ENCODE measurements around the gene COLEC11. TPM values are rescaled to one million over a fixed set of nuclear protein-coding genes. Genes with fewer than 3 reads are reported as not detected.

The COLEC11 gene
- total RNA-seq, 1 donor from 2014 or later: 0.26 TPM

- no peak for DNase-seq (ENCODE audit: low read depth)
- Histone ChIP-seq H3K27me3 (ENCODE audit: control insufficient read depth, insufficient read depth, low read length) (no peaks in the 10 kb centered on the region), H3K36me3 (ENCODE audit: control insufficient read depth, insufficient read depth, low read length) (no peaks in the 10 kb centered on the region), H3K4me3 (ENCODE audit: low read depth, low read length) (no peak overlapping the region)
- TF ChIP-seq CTCF (IDR thresholded peaks at IDR 0.05; ENCODE audit: insufficient read depth, low read length, severe bottlenecking): no peak
- FAIRE-seq: no peak
These were observed 76.0 kb downstream of the COLEC11 start for GRCh38 chr2:3670941-3671340.

DNA sequence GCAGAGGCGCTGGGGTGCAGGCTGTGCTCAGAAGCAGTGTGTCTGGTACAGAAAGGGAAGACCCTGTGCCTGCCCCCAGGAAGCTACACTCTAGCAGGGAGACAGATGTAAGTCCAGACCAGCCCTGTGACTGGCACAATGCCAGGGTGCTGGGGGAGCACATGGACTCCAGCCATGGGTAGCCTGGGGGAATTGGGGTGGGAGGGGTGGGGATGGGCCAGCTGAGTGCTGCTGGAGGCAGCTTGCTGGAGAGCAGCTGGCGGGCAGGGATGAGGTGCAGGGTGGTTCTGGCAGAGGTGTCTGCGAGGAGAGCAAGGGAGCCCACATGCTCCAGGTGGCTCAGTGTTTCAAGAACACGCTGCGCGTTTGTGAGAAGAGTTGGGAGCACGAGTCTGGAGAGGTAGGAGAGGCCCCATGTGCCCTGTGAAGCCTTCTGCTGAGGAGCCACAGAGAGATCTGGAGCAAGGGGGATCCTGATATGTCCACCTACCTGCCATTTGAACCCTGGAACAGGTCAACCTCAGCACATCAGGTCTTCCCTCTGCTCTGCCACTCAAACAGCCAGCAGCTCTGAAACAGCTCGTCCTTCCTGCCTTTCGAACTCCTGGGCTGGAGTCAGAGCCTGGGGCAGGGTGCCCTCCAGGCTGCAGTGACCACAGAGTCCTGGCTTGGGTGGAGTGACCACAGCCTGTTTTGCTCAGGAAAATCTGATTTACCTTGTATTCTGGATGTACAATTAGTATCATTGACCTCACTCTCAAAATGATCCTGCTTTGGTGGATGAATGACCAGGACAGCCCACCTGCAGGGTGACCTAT is 78.2 kb downstream of the COLEC11 start:
- FAIRE-seq (peak; percentile 52), DNase-seq (ENCODE audit: low read depth) (no peak)

GRCh38 chr2:3674066-3674845 is 79.3 kb downstream of the COLEC11 start:
- FAIRE-seq (no peak), DNase-seq (ENCODE audit: low read depth) (no peak)
- Histone ChIP-seq H3K4me3 (ENCODE audit: low read depth, low read length) (no peak overlapping the region), H3K36me3 (ENCODE audit: control insufficient read depth, insufficient read depth, low read length) (no peaks in the 10 kb centered on the region), H3K27me3 (ENCODE audit: control insufficient read depth, insufficient read depth, low read length) (no peaks in the 10 kb centered on the region)
- no peak for TF ChIP-seq CTCF (IDR thresholded peaks at IDR 0.05; ENCODE audit: insufficient read depth, low read length, severe bottlenecking)

More for the DNA sequence above, 78.2 kb downstream of the COLEC11 start:
- no peaks in the 10 kb centered on the region for H3K27me3 ChIP-seq (ENCODE audit: control insufficient read depth, insufficient read depth, low read length)
- no peaks in the 10 kb centered on the region for H3K36me3 ChIP-seq (ENCODE audit: control insufficient read depth, insufficient read depth, low read length)
- H3K4me3 ChIP-seq (ENCODE audit: low read depth, low read length): no peak overlapping the region
- no peak for TF ChIP-seq CTCF (IDR thresholded peaks at IDR 0.05; ENCODE audit: insufficient read depth, low read length, severe bottlenecking)

- FAIRE-seq (no peak), DNase-seq (ENCODE audit: low read depth) (no peak)
- Histone ChIP-seq H3K4me3 (ENCODE audit: low read depth, low read length) (no peak overlapping the region), H3K36me3 (ENCODE audit: control insufficient read depth, insufficient read depth, low read length) (no peaks in the 10 kb centered on the region), H3K27me3 (ENCODE audit: control insufficient read depth, insufficient read depth, low read length) (no peaks in the 10 kb centered on the region)
- no peak for TF ChIP-seq CTCF (IDR thresholded peaks at IDR 0.05; ENCODE audit: insufficient read depth, low read length, severe bottlenecking)
These were observed 80.8 kb downstream of the COLEC11 start for GRCh38 chr2:3675687-3676086.

- DNase-seq (ENCODE audit: low read depth) (no peak), FAIRE-seq (no peak)
- Histone ChIP-seq H3K36me3 (ENCODE audit: control insufficient read depth, insufficient read depth, low read length) (no peaks in the 10 kb centered on the region), H3K4me3 (ENCODE audit: low read depth, low read length) (no peak overlapping the region), H3K27me3 (ENCODE audit: control insufficient read depth, insufficient read depth, low read length) (no peaks in the 10 kb centered on the region)
- TF ChIP-seq CTCF (IDR thresholded peaks at IDR 0.05; ENCODE audit: insufficient read depth, low read length, severe bottlenecking): no peak
These were observed 82.5 kb downstream of the COLEC11 start for GRCh38 chr2:3677436-3677835.
